Fibroblast of upper back skin (primary cell): ENCODE measurements around the gene WNK2.

ENCODE experiments used
- DNase-seq: peaks from one replicate; pipeline ENCODE4 v3.0.0-alpha.2; 2013

The WNK2 gene

GRCh38 chr9:93256878-93257807, 73.2 kb downstream of the WNK2 start:
- DNase-seq: no peak

GRCh38 chr9:93257808-93258331, 73.9 kb downstream of the WNK2 start:
- no peak for DNase-seq

GRCh38 chr9:93258419-93258817, 74.5 kb downstream of the WNK2 start:
- no peak for DNase-seq

- no peak for DNase-seq
Observed at GRCh38 chr9:93258818-93259489, 75.0 kb downstream of the WNK2 start.

GRCh38 chr9:93259490-93260262, 75.7 kb downstream of the WNK2 start:
- no peak for DNase-seq

- no peak for DNase-seq
Observed at GRCh38 chr9:93260263-93261066, 76.5 kb downstream of the WNK2 start.

GRCh38 chr9:93261281-93261680, 77.3 kb downstream of the WNK2 start:
- DNase-seq: no peak

- DNase-seq: no peak
Observed at GRCh38 chr9:93261735-93262523, 78.0 kb downstream of the WNK2 start.

GRCh38 chr9:93262537-93263310, 78.8 kb downstream of the WNK2 start:
- no peak for DNase-seq

- DNase-seq: no peak
Observed at GRCh38 chr9:93263334-93264229, 79.6 kb downstream of the WNK2 start.

- DNase-seq: no peak
Observed at GRCh38 chr9:93264338-93265125, 80.6 kb downstream of the WNK2 start.

GRCh38 chr9:93265301-93265971, 81.5 kb downstream of the WNK2 start:
- no peak for DNase-seq

- DNase-seq: no peak
Observed at GRCh38 chr9:93265972-93266371, 82.0 kb downstream of the WNK2 start.

- no peak for DNase-seq
Observed at GRCh38 chr9:93266521-93267001, 82.6 kb downstream of the WNK2 start.

GRCh38 chr9:93267091-93267541, 83.2 kb downstream of the WNK2 start:
- DNase-seq: no peak

GRCh38 chr9:93267681-93268505, 84.0 kb downstream of the WNK2 start:
- DNase-seq: no peak
